CD14-positive monocyte (primary cell): ENCODE results near the gene SMIM15. TPM values are rescaled to one million over a fixed set of nuclear protein-coding genes. Genes with fewer than 3 reads are reported as not detected.

Source experiments
- DNase-seq, 3 donors: peaks; one replicate each; pipeline ENCODE4 v3.0.0-alpha.2; 2011 to 2022
- H2AFZ ChIP-seq: 2 replicates; pipeline ENCODE4 v1.6.0; 2012; ENCODE audit warnings: mild to moderate bottlenecking, low read depth, low read length, inconsistent platforms; ENCODE audit not compliant: insufficient read depth, poor library complexity, severe bottlenecking
- H3K27ac ChIP-seq, 2 donors: 1 replicate in 1 of 2; 2 replicates in 1 of 2; pipeline ENCODE4 v1.5.1; 2012 to 2013; ENCODE audit warnings: low read length in 2 of 2, control low read depth in 1 of 2, inconsistent platforms in 1 of 2, low read depth in 1 of 2, mild to moderate bottlenecking in 1 of 2
- H3K27me3 ChIP-seq, 2 donors: one replicate each; pipeline versions ENCODE4 v1.6.0 to v1.6.1; 2011 to 2013; ENCODE audit warnings: low read length in 2 of 2; ENCODE audit not compliant: control insufficient read depth in 2 of 2, insufficient read depth in 2 of 2
- H3K36me3 ChIP-seq, 2 donors: replicated peaks in 1 of 2; 1 replicate in 1 of 2; 2 replicates in 1 of 2; pipeline versions ENCODE4 v1.5.1 to v1.6.1; 2012 to 2013; ENCODE audit warnings: low read length in 2 of 2, control low read depth in 1 of 2, inconsistent platforms in 1 of 2, mild to moderate bottlenecking in 1 of 2; ENCODE audit not compliant: insufficient read depth in 2 of 2, control insufficient read depth in 1 of 2
- H3K4me1 ChIP-seq, 2 donors: 1 replicate in 1 of 2; 2 replicates in 1 of 2; pipeline versions ENCODE4 v1.5.1 to v1.6.1; 2012 to 2013; ENCODE audit warnings: low read length in 2 of 2, control low read depth in 1 of 2, inconsistent platforms in 1 of 2, mild to moderate bottlenecking in 1 of 2, moderate library complexity in 1 of 2; ENCODE audit not compliant: insufficient read depth in 2 of 2, control insufficient read depth in 1 of 2
- H3K4me2 ChIP-seq: replicated peaks from 2 replicates; pipeline ENCODE3; 2012; ENCODE audit warnings: low read length, moderate library complexity, mild to moderate bottlenecking; ENCODE audit not compliant: poor library complexity, severe bottlenecking; ENCODE audit errors: extremely low read depth
- H3K4me3 ChIP-seq, 3 experiments: fragments of 200-600 bp in 1 of 3; sonication (generic) in 1 of 3; replicated peaks in 1 of 3; 1 replicate in 2 of 3; 2 replicates in 1 of 3; pipeline ENCODE4 v1.5.1; 2011 to 2013; ENCODE audit warnings: low read length in 3 of 3, mild to moderate bottlenecking in 3 of 3, control low read depth in 2 of 3, low read depth in 2 of 3, inconsistent platforms in 1 of 3, moderate library complexity in 1 of 3
- H3K79me2 ChIP-seq: 2 replicates; pipeline ENCODE4 v1.6.0; 2012; ENCODE audit warnings: mild to moderate bottlenecking, control low read depth, inconsistent platforms, low read length, moderate library complexity; ENCODE audit not compliant: insufficient read depth
- H3K9ac ChIP-seq: 2 replicates; pipeline ENCODE4 v1.6.0; 2017; ENCODE audit warnings: low read length, mild to moderate bottlenecking; ENCODE audit not compliant: insufficient read depth, poor library complexity, severe bottlenecking
- H3K9me3 ChIP-seq, 2 donors: replicated peaks in 1 of 2; 1 replicate in 1 of 2; 2 replicates in 1 of 2; pipeline versions ENCODE4 v1.5.1 to v1.6.1; 2012 to 2013; ENCODE audit warnings: low read length in 2 of 2, control low read depth in 1 of 2; ENCODE audit not compliant: control insufficient read depth in 1 of 2, insufficient read depth in 1 of 2
- H4K20me1 ChIP-seq: 2 replicates; pipeline ENCODE4 v1.6.0; 2012; ENCODE audit warnings: mild to moderate bottlenecking, low read length, control low read depth, moderate library complexity; ENCODE audit not compliant: insufficient read depth
- H3K27ac Mint-ChIP-seq, 7 donors: one replicate each; pipeline ENCODE4 v1.8.0; 2020; ENCODE audit warnings: mild to moderate bottlenecking in 7 of 7, mixed read lengths in 7 of 7, moderate library complexity in 6 of 7, inconsistent platforms in 2 of 7
- H3K27me3 Mint-ChIP-seq, 3 donors: one replicate each; pipeline ENCODE4 v1.8.0; 2021 to 2022; ENCODE audit warnings: low read depth in 3 of 3, mild to moderate bottlenecking in 3 of 3, mixed read lengths in 3 of 3, moderate library complexity in 3 of 3, inconsistent platforms in 1 of 3
- H3K36me3 Mint-ChIP-seq, 2 donors: one replicate each; pipeline ENCODE4 v1.8.0; 2020; ENCODE audit warnings: mixed read lengths in 2 of 2, inconsistent platforms in 1 of 2, mild to moderate bottlenecking in 1 of 2
- H3K4me1 Mint-ChIP-seq: one replicate; pipeline ENCODE4 v1.8.0; 2020; ENCODE audit warnings: mild to moderate bottlenecking, mixed read lengths
- H3K4me3 Mint-ChIP-seq, 2 donors: one replicate each; pipeline ENCODE4 v1.8.0; 2020; ENCODE audit warnings: mild to moderate bottlenecking in 2 of 2, mixed read lengths in 2 of 2, moderate library complexity in 1 of 2
- H3K9me3 Mint-ChIP-seq, 7 donors: one replicate each; pipeline ENCODE4 v1.8.0; 2020 to 2022; ENCODE audit warnings: mixed read lengths in 7 of 7, mild to moderate bottlenecking in 6 of 7, moderate library complexity in 6 of 7, inconsistent platforms in 2 of 7
- CTCF ChIP-seq: fragments of 200-600 bp; IDR thresholded peaks from one replicate; pipeline ENCODE4 v1.8.0; 2022; ENCODE audit warnings: antibody characterized with exemption, mild to moderate bottlenecking
- WGBS: methylation state at CpG from one replicate; pipeline ENCODE4 v1.1.5; 2013; ENCODE audit warnings: missing lambda C conversion rate; ENCODE audit not compliant: insufficient coverage; 5-methylcytosine and 5-hydroxymethylcytosine counted together
- intact Hi-C, 2 donors: fragments of 100-400 bp; cut with micrococcal nuclease; formaldehyde crosslinking; loops; one replicate each; pipeline versions ENCODE4 v1.15.0 to v1.15.1; 2023
- polyA plus RNA-seq, 3 donors: library from polyadenylated mRNA; depleted of rRNA in 1 of 3; unstranded in 2 of 3; stranded (reverse) in 1 of 3; fragments of 300-500 nt in 2 of 3; fragments of >200 nt in 1 of 3; fragmentation: Illumina TruSeq in 2 of 3; gene quantifications; 1 replicate in 2 of 3; 2 replicates in 1 of 3; pipeline ENCODE4 v1.2.3, GENCODE V29; 2012 to 2021

SMIM15 gene
- polyA plus RNA-seq, 3 donors = 7.0 to 43.4 (median 32.0) TPM

GRCh38 chr5:61142811-61143210, 19.5 kb downstream of the SMIM15 start:
- Histone ChIP-seq H3K79me2 (no peaks in the 10 kb centered on the region), H3K4me1 (no peaks in the 10 kb centered on the region), H3K36me3 (no peaks in the 10 kb centered on the region), H3K27ac (no peak overlapping the region), H4K20me1 (no peaks in the 10 kb centered on the region), H3K9ac (no peak overlapping the region), H3K9me3 (no peaks in the 10 kb centered on the region), H3K27me3 (no peaks in the 10 kb centered on the region), H2AFZ (no peak overlapping the region), H3K4me3 (no peak overlapping the region), H3K4me2 (no peak overlapping the region)
- WGBS = no CpG with 5 or more reads among the region's 3 CpGs
- peaks cover 0 to 5% (median 2%) of the 10 kb centered on the region in 7 donors for H3K9me3 Mint-ChIP-seq
- no peak for TF ChIP-seq CTCF
- peaks cover 0 to 2% of the 10 kb centered on the region in 2 donors for H3K36me3 Mint-ChIP-seq
- intact Hi-C loops = no loop called here
- no peaks in the 10 kb centered on the region for H3K27me3 Mint-ChIP-seq
- no peak overlapping the region for H3K27ac Mint-ChIP-seq
- no peaks in the 10 kb centered on the region for H3K4me1 Mint-ChIP-seq
- DNase-seq = no peak
- H3K4me3 Mint-ChIP-seq = no peak overlapping the region

DNA sequence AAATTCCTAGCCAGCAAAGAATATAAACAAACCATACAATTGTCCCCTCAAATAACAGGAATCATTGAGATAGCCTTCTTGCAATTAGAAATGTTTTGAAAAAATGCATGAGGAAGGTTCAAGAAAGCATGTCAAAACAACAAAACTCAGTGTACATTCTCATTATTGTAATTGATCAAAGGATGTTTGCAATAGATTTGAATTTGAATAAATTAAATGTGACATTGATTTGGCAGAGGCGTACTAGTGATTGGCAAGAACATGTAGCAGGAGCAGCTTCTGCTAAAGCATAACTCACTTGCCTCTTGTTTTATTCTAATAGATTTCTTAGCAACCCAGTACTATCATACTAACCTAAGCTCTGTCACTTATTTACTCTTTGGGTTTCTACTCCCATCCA, 19.9 kb downstream of the SMIM15 start:
- H3K4me1 Mint-ChIP-seq = no peaks in the 10 kb centered on the region
- Histone ChIP-seq H3K4me3 (no peak overlapping the region), H3K4me1 (no peaks in the 10 kb centered on the region), H3K4me2 (no peak overlapping the region), H3K27ac (no peak overlapping the region), H3K79me2 (no peaks in the 10 kb centered on the region), H3K27me3 (no peaks in the 10 kb centered on the region), H3K36me3 (no peaks in the 10 kb centered on the region), H2AFZ (no peak overlapping the region), H3K9me3 (no peaks in the 10 kb centered on the region), H3K9ac (no peak overlapping the region), H4K20me1 (no peaks in the 10 kb centered on the region)
- peaks cover 0 to 5% (median 0%) of the 10 kb centered on the region in 7 donors for H3K9me3 Mint-ChIP-seq
- no peak for DNase-seq
- no peak for TF ChIP-seq CTCF
- no peaks in the 10 kb centered on the region for H3K27me3 Mint-ChIP-seq
- intact Hi-C loops = no loop called here
- H3K27ac Mint-ChIP-seq = no peak overlapping the region
- WGBS = no CpG with 5 or more reads among the region's 1 CpG
- H3K36me3 Mint-ChIP-seq = peaks cover 0 to 2% of the 10 kb centered on the region in 2 donors
- no peak overlapping the region for H3K4me3 Mint-ChIP-seq
